Esophagus muscularis mucosa (tissue), 4 donors: ENCODE measurements around the gene LRRC10B.

ENCODE experiments used
- CTCF ChIP-seq, 3 experiments: fragments of 200-600 bp in 2 of 3; fragments of 450-650 bp in 1 of 3; sonication (generic) in 2 of 3; IDR thresholded peaks; one replicate each; pipeline ENCODE4 v1.5.1; 2017 to 2019; ENCODE audit warnings: antibody characterized with exemption in 3 of 3, mild to moderate bottlenecking in 2 of 3, moderate library complexity in 1 of 3
- EP300 ChIP-seq: sonication (generic); formaldehyde crosslinking; IDR thresholded peaks from one replicate; pipeline ENCODE4 v1.6.1; 2017; ENCODE audit warnings: antibody characterized with exemption
- POLR2A ChIP-seq: fragments of 450-650 bp; IDR thresholded peaks from one replicate; pipeline ENCODE4 v1.6.1; 2017; ENCODE audit warnings: antibody characterized with exemption, moderate library complexity, mild to moderate bottlenecking, low read depth

- no peak for TF ChIP-seq CTCF (IDR thresholded peaks at IDR 0.05)
- no peak for TF ChIP-seq POLR2A
- TF ChIP-seq EP300 = no peak
These were observed 18.6 kb downstream of the LRRC10B start for GRCh38 chr11:61526956-61527731.
